RPMI7951 (cell line): Measurements from ENCODE around the gene SEMA4D. TPM values are rescaled to one million over a fixed set of nuclear protein-coding genes. Genes with fewer than 3 reads are reported as not detected.

ENCODE experiments used
- DNase-seq: peaks from one replicate; pipeline ENCODE4 v3.0.0-alpha.2; 2012; ENCODE audit warnings: low read depth
- total RNA-seq: library from RNA; depleted of rRNA; stranded (reverse); fragments of >200 nt; shearing (Covaris generic); gene quantifications from 2 replicates; pipeline ENCODE4 v1.2.3, GENCODE V29; 2014

SEMA4D gene
- total RNA-seq, 1 experiment from 2014 or later, result 0.12 TPM

- no peak for DNase-seq
These were observed 85.4 kb downstream of the SEMA4D start for GRCh38 chr9:89412541-89412940.

GRCh38 chr9:89411759-89412158 lies 86.2 kb downstream of the SEMA4D start:
- DNase-seq, result no peak

DNA sequence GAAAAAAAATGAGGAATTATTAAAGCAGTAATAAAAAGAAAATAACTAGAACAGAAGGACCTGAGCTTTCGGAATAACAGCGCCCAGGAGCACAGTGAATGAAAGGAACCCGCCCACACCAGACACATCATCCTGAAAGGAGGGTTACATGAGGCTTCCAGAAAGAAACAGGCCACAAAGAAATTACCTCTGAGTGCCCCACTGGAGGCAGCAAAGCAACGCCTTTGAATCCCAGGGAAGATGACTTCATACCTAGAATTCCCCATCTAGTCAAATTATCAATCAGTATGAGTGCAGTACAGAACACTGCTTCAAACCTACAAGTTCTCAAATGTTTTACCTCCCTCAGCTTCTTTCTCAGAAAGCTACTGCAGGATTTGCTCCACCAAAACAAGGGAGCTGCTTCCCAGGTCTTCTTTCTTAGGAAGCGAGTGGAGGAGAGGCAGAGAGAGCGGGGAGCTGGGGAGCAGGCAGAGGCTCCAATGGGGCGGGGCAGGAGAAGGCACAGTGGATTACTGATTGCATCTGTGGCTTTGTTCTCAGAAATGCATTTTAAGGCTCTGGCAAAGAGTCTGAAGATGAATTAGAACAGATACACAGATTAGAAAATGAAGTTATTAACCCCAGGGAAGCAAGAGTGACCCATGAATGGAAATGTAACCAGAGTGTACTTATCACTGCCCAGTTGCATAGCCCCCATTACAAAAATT lies 87.1 kb downstream of the SEMA4D start:
- no peak for DNase-seq

- no peak for DNase-seq
These were observed 87.9 kb downstream of the SEMA4D start for GRCh38 chr9:89410022-89410421.

GRCh38 chr9:89409466-89409865 lies 88.4 kb downstream of the SEMA4D start:
- DNase-seq, result no peak

- no peak for DNase-seq
These were observed 89.2 kb downstream of the SEMA4D start for GRCh38 chr9:89408628-89409101.

DNA sequence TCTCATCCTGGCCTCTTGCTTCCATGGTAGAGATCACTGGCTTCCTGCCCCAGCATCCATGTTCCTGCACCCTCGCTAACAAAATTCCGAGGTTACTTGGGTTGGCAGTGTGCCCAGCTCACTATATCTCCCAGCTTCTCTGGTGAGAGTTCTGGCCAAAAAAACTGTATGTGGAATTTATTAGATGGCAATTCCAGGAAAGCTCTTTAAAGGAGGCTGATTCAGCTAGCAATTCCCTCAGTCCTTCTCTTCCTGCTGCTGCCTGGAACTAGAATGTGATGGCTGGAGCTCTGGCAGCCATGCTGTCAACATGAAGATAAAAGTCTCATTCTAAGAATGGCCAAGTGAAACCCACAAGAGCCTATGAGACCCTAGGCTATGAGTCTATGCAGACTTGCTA lies 90.8 kb downstream of the SEMA4D start:
- DNase-seq, result no peak

DNA sequence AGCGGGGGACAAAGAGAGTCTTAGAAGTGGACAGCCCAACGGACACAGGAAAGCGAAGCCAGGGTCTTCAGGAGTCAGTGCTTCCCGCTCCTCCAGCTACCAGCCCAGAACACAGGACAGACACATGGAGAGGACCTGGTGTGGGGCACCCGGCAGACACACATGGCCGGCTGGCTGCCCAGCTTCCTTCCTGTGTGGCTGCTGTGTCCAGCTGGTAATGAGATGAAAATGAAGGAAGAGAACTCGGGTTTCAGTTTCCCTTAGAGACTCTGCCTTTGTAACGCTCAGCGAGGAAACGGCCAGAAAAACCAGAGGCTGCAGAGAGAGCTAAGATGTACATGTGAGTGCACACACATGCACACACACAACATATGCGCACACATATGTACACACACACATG lies 92.1 kb downstream of the SEMA4D start:
- DNase-seq, result no peak

GRCh38 chr9:89404074-89404473 lies 93.8 kb downstream of the SEMA4D start:
- no peak for DNase-seq

DNA sequence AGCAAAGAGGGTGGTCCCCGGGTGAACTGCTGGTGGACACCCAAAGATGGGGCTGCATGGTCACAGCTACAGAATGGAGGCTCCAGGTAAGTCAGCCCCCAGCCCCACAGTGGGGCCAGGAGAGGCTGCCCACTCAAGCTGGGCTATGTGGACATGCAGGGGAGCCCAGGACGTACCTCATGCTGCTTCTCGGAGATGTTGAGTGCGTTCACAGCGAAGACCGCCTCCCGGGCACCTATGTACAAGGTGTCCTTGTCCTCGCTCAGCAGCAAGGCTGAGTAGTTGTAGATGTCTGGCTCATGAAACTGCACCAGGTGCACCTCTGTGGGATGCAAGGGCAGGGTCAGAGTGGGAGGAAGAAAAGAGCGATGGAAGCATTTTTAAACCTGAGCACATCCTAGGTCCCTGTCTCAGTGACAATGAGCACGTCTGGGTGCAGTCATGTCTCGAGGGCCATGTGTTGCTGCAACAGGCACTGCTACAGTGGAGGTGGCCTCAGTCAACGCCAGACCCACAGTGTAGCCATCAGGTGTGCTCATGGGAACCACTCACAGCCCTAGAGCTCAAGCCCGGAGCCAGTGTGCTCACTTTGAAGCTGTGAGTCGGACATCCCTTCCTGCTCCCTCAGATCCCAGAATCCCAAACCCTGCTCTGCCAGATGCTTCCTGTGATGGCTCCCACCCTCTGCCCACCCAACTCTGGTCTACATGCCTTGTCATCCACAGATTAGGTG lies 95.1 kb downstream of the SEMA4D start:
- no peak for DNase-seq

- no peak for DNase-seq
These were observed 97.4 kb downstream of the SEMA4D start for GRCh38 chr9:89400403-89401116.

- no peak for DNase-seq
These were observed 99.3 kb downstream of the SEMA4D start for GRCh38 chr9:89398621-89399020.

GRCh38 chr9:89397471-89397870 lies 100.4 kb downstream of the SEMA4D start:
- no peak for DNase-seq

GRCh38 chr9:89395931-89396710 lies 101.8 kb downstream of the SEMA4D start:
- DNase-seq, result no peak

DNA sequence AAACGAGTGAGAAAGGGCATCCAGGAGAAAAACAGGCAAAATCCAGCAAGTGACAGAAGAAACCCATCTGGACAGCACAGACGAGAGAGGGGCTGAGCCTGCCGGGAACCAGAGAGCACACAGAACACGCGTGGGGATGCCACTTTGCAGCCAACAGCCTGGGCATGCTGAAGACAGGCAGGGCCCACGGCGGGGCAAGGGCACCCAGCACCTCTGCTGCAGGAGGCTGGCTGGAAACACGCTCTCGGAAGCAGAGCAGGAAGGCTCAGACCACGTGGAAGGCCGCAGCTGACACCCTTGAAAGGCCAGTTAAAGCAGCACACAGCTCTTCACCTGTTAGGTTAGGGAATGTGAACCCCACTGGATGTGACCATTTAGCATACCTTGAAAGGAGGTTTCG lies 103.5 kb downstream of the SEMA4D start:
- DNase-seq, result no peak

- DNase-seq, result no peak
These were observed 106.3 kb downstream of the SEMA4D start for GRCh38 chr9:89391585-89391984.

DNA sequence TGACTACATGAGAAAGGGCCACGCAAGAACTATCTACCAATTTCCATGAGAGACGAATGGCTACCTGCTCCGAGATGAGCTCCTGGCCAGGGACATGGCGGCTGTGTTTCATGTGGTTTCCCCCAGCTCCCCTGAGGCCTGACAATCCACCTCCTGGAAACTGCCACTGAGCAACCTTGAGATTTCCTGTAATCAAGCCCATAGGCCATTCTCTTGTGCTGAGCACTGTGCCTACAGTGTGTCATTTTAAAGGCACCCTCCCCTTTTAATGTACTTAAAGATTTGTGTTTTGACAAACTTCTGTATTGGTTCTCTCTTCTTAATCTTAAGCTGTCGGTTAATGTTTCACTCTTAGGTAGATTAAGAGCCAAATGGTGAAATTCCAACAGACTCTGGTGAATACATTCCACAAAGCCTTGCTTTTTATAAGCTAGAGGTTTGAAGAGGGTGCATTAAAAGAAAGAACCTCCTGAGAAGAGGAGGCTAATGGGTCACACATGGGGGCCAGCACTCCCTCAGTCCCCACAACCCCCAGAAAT lies 107.3 kb downstream of the SEMA4D start:
- DNase-seq, result no peak

DNA sequence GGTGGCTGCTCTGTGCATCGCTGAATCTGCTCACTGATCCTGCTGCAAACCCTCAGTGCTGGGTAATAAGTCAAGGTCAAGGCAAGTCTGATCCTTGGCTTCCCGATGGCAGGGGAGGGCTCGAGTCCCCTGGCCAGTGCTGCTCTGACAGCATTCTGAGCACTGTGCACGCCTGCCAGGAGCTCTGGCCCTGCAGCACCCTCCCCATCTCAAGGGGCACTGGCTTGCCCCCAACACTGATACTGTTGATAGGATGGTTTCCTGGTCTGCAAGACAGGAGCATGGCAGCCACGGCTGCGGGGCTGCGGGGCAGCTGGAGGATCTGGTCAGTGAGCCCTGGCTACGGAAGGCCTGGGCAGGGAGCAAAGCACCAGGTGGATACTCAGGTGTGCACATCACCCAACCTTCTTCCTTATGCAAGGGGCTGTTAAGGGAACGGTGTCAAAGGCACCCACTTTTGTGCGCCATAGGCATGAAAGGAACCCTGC lies 107.8 kb downstream of the SEMA4D start:
- DNase-seq, result no peak

- DNase-seq, result no peak
These were observed 109.1 kb downstream of the SEMA4D start for GRCh38 chr9:89388868-89389177.

GRCh38 chr9:89388084-89388867 lies 109.6 kb downstream of the SEMA4D start:
- DNase-seq, result peak; percentile 12
